SK-N-SH treated with all-trans-retinoic acid at 6 μM for 48 hours (cell line): ENCODE data around the gene RNF169.

ENCODE experiments used
- ATAC-seq: fragments of 200-7000 bp; cut with Tn5 transposase; 3 replicates; pipeline ENCODE4 v1.9.1; 2020; ENCODE audit warnings: mild to moderate bottlenecking, moderate library complexity
- ARNTL ChIP-seq: fragments of 450-650 bp; formaldehyde crosslinking; IDR thresholded peaks from 2 replicates; pipeline ENCODE4 v1.5.0; 2020; ENCODE audit warnings: low read depth, mild to moderate bottlenecking, moderate library complexity, borderline replicate concordance
- BACH2 ChIP-seq: fragments of 250-450 bp; sonication (Bioruptor Pico); IDR thresholded peaks from 2 replicates; pipeline ENCODE4 v1.9.0; 2021; ENCODE audit warnings: mild to moderate bottlenecking, borderline replicate concordance
- CSDC2 ChIP-seq: fragments of 250-450 bp; sonication (Bioruptor Pico); IDR thresholded peaks from 2 replicates; pipeline ENCODE4 v1.5.0; 2020; ENCODE audit warnings: mild to moderate bottlenecking, moderate library complexity
- CSRNP3 ChIP-seq: fragments of 250-450 bp; sonication (Bioruptor Pico); IDR thresholded peaks from 2 replicates; pipeline ENCODE4 v1.5.1; 2021; ENCODE audit warnings: mild to moderate bottlenecking, moderate library complexity
- ESRRG ChIP-seq: fragments of 250-450 bp; sonication (Bioruptor Pico); IDR thresholded peaks from 2 replicates; pipeline ENCODE4 v1.6.1; 2021; ENCODE audit warnings: mild to moderate bottlenecking
- GLIS3 ChIP-seq: fragments of 250-450 bp; sonication (Bioruptor Pico); IDR thresholded peaks from 2 replicates; pipeline ENCODE4 v1.5.0; 2020; ENCODE audit warnings: mild to moderate bottlenecking, moderate library complexity
- OSR1 ChIP-seq: fragments of 250-450 bp; sonication (Bioruptor Pico); IDR thresholded peaks from 2 replicates; pipeline ENCODE4 v1.8.0; 2022; ENCODE audit warnings: moderate library complexity, mild to moderate bottlenecking, inconsistent platforms
- PATZ1 ChIP-seq: fragments of 250-450 bp; sonication (Bioruptor Pico); IDR thresholded peaks from 2 replicates; pipeline ENCODE4 v1.8.0; 2020; ENCODE audit warnings: mild to moderate bottlenecking, moderate library complexity, borderline replicate concordance
- POU6F1 ChIP-seq: fragments of 250-450 bp; sonication (Bioruptor Pico); IDR thresholded peaks from 2 replicates; pipeline ENCODE4 v1.8.0; 2021; ENCODE audit warnings: low read depth, mild to moderate bottlenecking, moderate library complexity, borderline replicate concordance
- PPARA ChIP-seq: fragments of 250-450 bp; sonication (Bioruptor Pico); IDR thresholded peaks from 2 replicates; pipeline ENCODE4 v1.5.0; 2020; ENCODE audit warnings: mild to moderate bottlenecking, borderline replicate concordance
- SNAI2 ChIP-seq: fragments of 250-450 bp; sonication (Bioruptor Pico); IDR thresholded peaks from 2 replicates; pipeline ENCODE4 v1.5.0; 2020; ENCODE audit warnings: mild to moderate bottlenecking, moderate library complexity
- TCF4 ChIP-seq: fragments of 250-450 bp; sonication (Bioruptor Pico); IDR thresholded peaks from 2 replicates; pipeline ENCODE4 v1.8.0; 2021; ENCODE audit warnings: mild to moderate bottlenecking, moderate library complexity, borderline replicate concordance
- TOX ChIP-seq: fragments of 250-450 bp; sonication (Bioruptor Pico); IDR thresholded peaks from 2 replicates; pipeline ENCODE4 v1.8.0; 2021; ENCODE audit warnings: mild to moderate bottlenecking, moderate library complexity, borderline replicate concordance
- ZC3H10 ChIP-seq: fragments of 250-450 bp; sonication (Bioruptor Pico); IDR thresholded peaks from 2 replicates; pipeline ENCODE4 v1.5.1; 2021; ENCODE audit warnings: mild to moderate bottlenecking, moderate library complexity
- ZFP3 ChIP-seq: fragments of 250-450 bp; sonication (Bioruptor Pico); IDR thresholded peaks from 2 replicates; pipeline ENCODE4 v1.5.0; 2020; ENCODE audit warnings: mild to moderate bottlenecking, moderate library complexity
- ZNF565 ChIP-seq: fragments of 450-650 bp; formaldehyde crosslinking; conservative IDR thresholded peaks from 2 replicates; pipeline ENCODE4 v1.5.0; 2020; ENCODE audit warnings: low read depth, mild to moderate bottlenecking, moderate library complexity
- ZNF70 ChIP-seq: fragments of 450-650 bp; formaldehyde crosslinking; IDR thresholded peaks from 2 replicates; pipeline ENCODE4 v1.5.0; 2020; ENCODE audit warnings: mild to moderate bottlenecking, moderate library complexity
- ZNF8 ChIP-seq: fragments of 450-650 bp; formaldehyde crosslinking; IDR thresholded peaks from 2 replicates; pipeline ENCODE4 v1.5.0; 2020; ENCODE audit warnings: mild to moderate bottlenecking, moderate library complexity
- TF ChIP-seq, protein P1 (sequence below): fragments of 250-450 bp; sonication (Bioruptor Pico); IDR thresholded peaks from 2 replicates; pipeline ENCODE4 v1.5.1; 2020; ENCODE audit warnings: low read depth, mild to moderate bottlenecking, moderate library complexity

The RNF169 gene

DNA sequence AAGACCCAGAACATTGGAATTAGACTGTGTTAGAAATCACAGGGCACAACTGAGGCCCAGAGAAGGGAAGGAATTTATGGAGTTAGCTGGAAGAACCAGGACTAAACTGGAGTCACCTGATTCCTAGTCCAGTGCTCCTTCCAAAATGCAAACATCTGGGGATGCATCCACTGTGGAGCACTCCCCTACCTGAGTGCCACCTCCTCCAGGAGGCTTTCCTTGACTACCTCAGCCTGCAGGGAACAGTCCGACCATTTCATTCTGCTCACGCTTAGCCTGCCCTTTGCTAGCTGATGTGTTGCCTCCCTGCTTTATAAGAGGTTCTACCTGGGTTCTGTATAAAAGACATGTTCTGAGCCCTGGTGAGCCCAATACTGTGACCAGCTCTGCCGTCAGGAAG, 41.5 kb upstream of the RNF169 start (continued):
- no peak for TF ChIP-seq ZNF8

DNA sequence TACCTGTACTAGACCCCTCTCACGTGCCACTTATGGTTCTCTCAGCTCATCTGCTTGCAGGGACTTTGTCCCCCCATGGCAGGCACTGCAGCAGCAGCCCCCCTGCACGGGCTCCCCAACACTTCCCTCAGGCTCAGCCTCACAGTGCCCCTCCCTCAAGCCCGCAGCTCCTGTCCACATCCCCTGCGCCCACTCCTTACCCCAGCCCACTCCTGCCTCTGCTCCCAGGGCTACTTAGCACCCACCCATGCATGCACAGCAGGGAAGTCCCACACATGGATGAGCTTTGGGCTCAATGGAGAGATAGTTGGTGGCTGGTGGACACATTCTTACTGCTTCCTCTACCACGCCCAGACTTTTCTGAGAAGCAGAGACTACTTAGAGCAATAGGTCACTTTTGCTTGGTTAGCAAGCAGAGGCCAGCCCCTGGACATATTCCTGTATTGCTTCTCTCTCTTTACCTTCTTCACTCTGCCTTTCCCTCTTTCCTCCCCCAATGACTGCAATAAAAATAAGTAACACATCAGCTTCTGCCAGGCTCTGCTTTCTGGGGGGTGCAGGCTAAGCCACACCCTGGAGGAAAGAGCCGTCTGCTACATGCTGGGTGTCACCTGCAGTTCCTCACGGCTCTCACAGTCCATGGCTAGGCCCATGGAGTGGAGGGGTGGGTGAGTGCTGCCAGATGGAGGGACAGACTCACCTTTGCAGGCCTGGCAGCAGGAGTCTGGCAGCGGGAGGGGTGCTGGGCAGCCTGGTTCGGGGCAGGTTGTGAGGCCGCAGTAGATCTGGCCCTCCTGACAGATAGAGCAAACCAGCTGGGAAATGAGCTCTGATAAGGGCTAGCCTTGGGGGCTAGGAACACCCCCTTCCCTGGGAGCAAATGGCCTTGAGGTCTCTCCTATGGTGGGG, 40.8 kb upstream of the RNF169 start:
- no peak for ATAC-seq
- TF ChIP-seq ZNF70 (CRISPR knock-in tag) (no peak), ZNF8 (no peak), TOX (no peak), CSRNP3 (CRISPR knock-in tag) (no peak), CSDC2 (CRISPR knock-in tag) (no peak), PATZ1 (CRISPR knock-in tag) (no peak), ZFP3 (CRISPR knock-in tag) (no peak), ESRRG (no peak), GLIS3 (CRISPR knock-in tag) (no peak), ZNF565 (CRISPR knock-in tag) (no peak), ZC3H10 (CRISPR knock-in tag) (no peak), ARNTL (CRISPR knock-in tag) (no peak), OSR1 (no peak)

DNA sequence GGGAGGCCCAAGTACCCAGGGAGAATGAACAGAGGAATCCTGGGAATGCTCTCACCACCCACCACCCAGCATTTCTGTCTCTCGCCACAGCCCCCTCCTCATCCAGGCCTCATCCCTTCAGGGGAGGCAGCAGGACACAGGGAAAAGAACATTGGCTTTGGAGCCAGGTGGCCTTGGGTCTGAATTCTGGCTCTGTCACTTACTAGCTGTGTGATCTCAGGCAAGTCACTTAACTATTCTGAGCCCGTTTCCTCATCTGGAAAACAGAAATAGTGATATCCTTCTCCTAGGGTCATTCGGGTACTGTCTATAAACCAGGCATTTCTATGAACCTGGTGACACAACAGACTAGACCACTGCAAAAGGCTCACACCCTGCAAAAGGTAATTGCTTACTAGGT, 39.5 kb upstream of the RNF169 start:
- ATAC-seq: no peak
- TF ChIP-seq POU6F1 (CRISPR knock-in tag) (no peak), TCF4 (CRISPR knock-in tag) (no peak), TOX (no peak), ZNF70 (CRISPR knock-in tag) (no peak), SNAI2 (no peak), ARNTL (CRISPR knock-in tag) (no peak), PATZ1 (CRISPR knock-in tag) (no peak), CSRNP3 (CRISPR knock-in tag) (no peak), CSDC2 (CRISPR knock-in tag) (no peak), ZC3H10 (CRISPR knock-in tag) (no peak), PPARA (CRISPR knock-in tag) (no peak), BACH2 (CRISPR knock-in tag) (no peak)
- TF ChIP-seq, protein P1, sequence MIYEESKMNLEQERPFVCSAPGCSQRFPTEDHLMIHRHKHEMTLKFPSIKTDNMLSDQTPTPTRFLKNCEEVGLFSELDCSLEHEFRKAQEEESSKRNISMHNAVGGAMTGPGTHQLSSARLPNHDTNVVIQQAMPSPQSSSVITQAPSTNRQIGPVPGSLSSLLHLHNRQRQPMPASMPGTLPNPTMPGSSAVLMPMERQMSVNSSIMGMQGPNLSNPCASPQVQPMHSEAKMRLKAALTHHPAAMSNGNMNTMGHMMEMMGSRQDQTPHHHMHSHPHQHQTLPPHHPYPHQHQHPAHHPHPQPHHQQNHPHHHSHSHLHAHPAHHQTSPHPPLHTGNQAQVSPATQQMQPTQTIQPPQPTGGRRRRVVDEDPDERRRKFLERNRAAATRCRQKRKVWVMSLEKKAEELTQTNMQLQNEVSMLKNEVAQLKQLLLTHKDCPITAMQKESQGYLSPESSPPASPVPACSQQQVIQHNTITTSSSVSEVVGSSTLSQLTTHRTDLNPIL (CRISPR knock-in tag): no peak
